K562 (cell line): Measurements from ENCODE around the gene PMEPA1.

Experiments used
- ARID2 ChIP-seq: fragments of 450-650 bp; IDR thresholded peaks from 2 replicates; pipeline ENCODE4 v1.6.1; 2017; ENCODE audit warnings: antibody characterized with exemption, mild to moderate bottlenecking
- CHD4 ChIP-seq: fragments of 200-600 bp; sonication (generic); IDR thresholded peaks from 3 replicates; pipeline ENCODE4 v1.6.1; 2012; ENCODE audit warnings: low read depth, mild to moderate bottlenecking, mixed read lengths, low read length, inconsistent platforms; ENCODE audit not compliant: insufficient read depth, insufficient replicate concordance, poor library complexity, severe bottlenecking
- ELF4 ChIP-seq: fragments of 450-650 bp; formaldehyde crosslinking; IDR thresholded peaks from 2 replicates; pipeline ENCODE4 v1.4.0; 2022; ENCODE audit warnings: missing genetic modification characterization
- EZH2 ChIP-seq: IDR thresholded peaks from 2 replicates; pipeline ENCODE4 v1.6.1; 2012; ENCODE audit warnings: low read depth, mild to moderate bottlenecking, inconsistent platforms, low read length, borderline replicate concordance
- FOXM1 ChIP-seq, 2 experiments: fragments of 450-650 bp in 1 of 2; sonication (generic) in 1 of 2; formaldehyde crosslinking in 1 of 2; IDR thresholded peaks; 2 replicates each; pipeline versions ENCODE4 v1.6.1 to v1.9.0; 2017 to 2022; ENCODE audit warnings: low read depth in 2 of 2, mild to moderate bottlenecking in 2 of 2, missing genetic modification reagents in 1 of 2, moderate library complexity in 1 of 2
- PHF20 ChIP-seq: fragments of 450-650 bp; IDR thresholded peaks from 2 replicates; pipeline ENCODE4 v1.6.1; 2018; ENCODE audit not compliant: partially characterized antibody
- PHF21A ChIP-seq: fragments of 450-650 bp; IDR thresholded peaks from 2 replicates; pipeline ENCODE4 v1.6.1; 2017; ENCODE audit warnings: low read depth, borderline replicate concordance
- POLR2B ChIP-seq: fragments of 450-650 bp; IDR thresholded peaks from 2 replicates; pipeline ENCODE4 v1.6.1; 2018; ENCODE audit warnings: low read depth; ENCODE audit not compliant: partially characterized antibody
- SRSF1 ChIP-seq: fragments of 200-400 bp; formaldehyde crosslinking; IDR thresholded peaks from 2 replicates; pipeline ENCODE4 v1.6.1; 2017; ENCODE audit warnings: mild to moderate bottlenecking, low read depth, low read length, moderate library complexity
- SRSF9 ChIP-seq: fragments of 200-400 bp; formaldehyde crosslinking; IDR thresholded peaks from 2 replicates; pipeline ENCODE4 v1.6.1; 2017; ENCODE audit warnings: low read depth, low read length, borderline replicate concordance
- ZBTB7A ChIP-seq: IDR thresholded peaks from 2 replicates; pipeline ENCODE4 v1.6.1; 2011; ENCODE audit warnings: low read depth, mild to moderate bottlenecking, low read length, moderate library complexity, borderline replicate concordance; ENCODE audit not compliant: control insufficient read depth
- ZNF24 ChIP-seq: fragments of 450-650 bp; IDR thresholded peaks from 2 replicates; pipeline ENCODE4 v1.6.1; 2016

DNA sequence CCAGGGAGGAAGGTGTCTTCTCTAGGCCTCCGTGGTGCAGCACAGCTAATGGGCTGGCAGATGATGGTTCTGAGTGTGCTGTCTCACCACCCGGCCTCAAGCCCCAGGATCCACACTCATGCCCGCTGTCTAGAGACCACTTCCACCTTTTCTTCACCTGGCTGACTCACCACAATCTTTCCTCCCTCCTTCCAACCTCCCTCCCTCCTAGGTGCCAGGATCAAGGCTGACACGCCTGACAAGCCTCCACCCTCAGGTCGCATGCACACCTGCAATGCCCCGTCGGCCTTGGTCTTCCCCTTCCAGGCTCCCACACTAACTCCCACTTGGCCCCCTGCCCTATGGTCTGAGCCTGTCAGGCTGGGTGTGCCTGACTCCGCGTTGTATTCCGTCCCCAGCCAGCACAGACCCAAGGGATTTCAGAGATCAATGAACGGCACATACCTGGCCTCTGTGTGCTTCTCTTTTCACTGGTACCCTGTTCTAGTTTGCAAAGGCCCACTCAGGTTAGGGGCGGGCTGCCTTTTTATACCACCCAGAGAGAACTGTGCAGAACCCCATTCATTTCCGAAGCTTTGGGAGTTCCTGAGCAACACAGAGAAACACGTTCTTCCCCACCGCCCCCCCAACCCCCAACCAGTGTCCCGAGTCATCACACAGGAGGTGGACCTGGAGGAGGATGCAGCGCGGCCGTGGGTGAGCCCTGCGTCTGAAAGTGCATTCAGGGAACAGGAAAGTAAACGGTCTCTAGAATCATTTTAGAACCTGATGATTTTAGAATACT, 39.3 kb downstream of the PMEPA1 start:
- TF ChIP-seq PHF21A (no peak), SRSF1 (no peak), ELF4 (CRISPR knock-in tag) (no peak), SRSF9 (no peak), ARID2 (no peak), PHF20 (no peak), FOXM1 (IDR thresholded peaks at IDR 0.05; ENCODE audit: low read depth) (no peak), FOXM1 (CRISPR knock-in tag; IDR thresholded peaks at IDR 0.05; ENCODE audit: low read depth) (no peak), POLR2B (no peak), ZNF24 (no peak), EZH2 (no peak), CHD4 (no peak), ZBTB7A (no peak)
